COLO829 (cell line): ENCODE data around the gene TSPAN31.

Experiments
- DNase-seq: peaks from one replicate; pipeline ENCODE4 v3.0.0; 2012; ENCODE audit warnings: low spot score

The TSPAN31 gene

GRCh38 chr12:57752668-57753000, 7.8 kb downstream of the TSPAN31 start:
- DNase-seq = no peak

- no peak for DNase-seq
These were observed 9.0 kb downstream of the TSPAN31 start for GRCh38 chr12:57753756-57754337.

- no peak for DNase-seq
These were observed 9.8 kb downstream of the TSPAN31 start, which contains the start of gene MARCHF9 for GRCh38 chr12:57754411-57755193. Gene MARCHF9 (plus strand): TSS chr12:57755103. CDS start chr12:57755529, 426 bp downstream.

GRCh38 chr12:57755194-57755453, 10.3 kb downstream of the TSPAN31 start:
- DNase-seq = no peak

- no peak for DNase-seq
These were observed 10.9 kb downstream of the TSPAN31 start for GRCh38 chr12:57755454-57756372.

- peak; percentile 74 for DNase-seq
These were observed 11.8 kb downstream of the TSPAN31 start for GRCh38 chr12:57756406-57757341.

GRCh38 chr12:57757771-57758170, 12.9 kb downstream of the TSPAN31 start:
- no peak for DNase-seq

GRCh38 chr12:57758552-57759359, 13.9 kb downstream of the TSPAN31 start:
- no peak for DNase-seq

GRCh38 chr12:57759360-57759980, 14.6 kb downstream of the TSPAN31 start:
- no peak for DNase-seq

- DNase-seq = no peak
These were observed 15.6 kb downstream of the TSPAN31 start for GRCh38 chr12:57760347-57760982.

- DNase-seq = no peak
These were observed 16.7 kb downstream of the TSPAN31 start for GRCh38 chr12:57761391-57761998.

GRCh38 chr12:57762463-57762862, 17.6 kb downstream of the TSPAN31 start:
- no peak for DNase-seq

- DNase-seq = no peak
These were observed 19.2 kb downstream of the TSPAN31 start for GRCh38 chr12:57763881-57764661.

GRCh38 chr12:57764662-57765002, 19.8 kb downstream of the TSPAN31 start:
- DNase-seq = no peak

GRCh38 chr12:57765003-57765697, 20.3 kb downstream of the TSPAN31 start:
- no peak for DNase-seq

- no peak for DNase-seq
These were observed 21.0 kb downstream of the TSPAN31 start for GRCh38 chr12:57765698-57766463.
